ENCODE results near the gene STPG1.

STPG1 gene

GRCh38 chr1:24329797-24330543, 83.6 kb downstream of the STPG1 start:
- no peak overlapping the region for H2AFZ ChIP-seq (ENCODE audit: low read depth, low read length)
- no peaks in the 10 kb centered on the region for H3K79me2 ChIP-seq (ENCODE audit: insufficient read depth, low read length)
- peaks cover 76% of the 10 kb centered on the region for H3K27me3 ChIP-seq (ENCODE audit: insufficient read depth, low read length, poor library complexity)
- H3K27ac ChIP-seq (ENCODE audit: low read length): no peak overlapping the region
- H3K4me2 ChIP-seq (ENCODE audit: insufficient read depth, low read length): no peak overlapping the region
- H4K20me1 ChIP-seq (ENCODE audit: insufficient read depth, low read length): peaks cover 26% of the 10 kb centered on the region
- no peak for DNase-seq
- no peak for TF ChIP-seq EZH2 (IDR thresholded peaks at IDR 0.05; ENCODE audit: borderline replicate concordance, low read depth, low read length, severe bottlenecking)
- TF ChIP-seq CTCF (IDR thresholded peaks at IDR 0.05; ENCODE audit: borderline replicate concordance, extremely low read depth, low read length, poor library complexity, severe bottlenecking): no peak
- H3K4me3 ChIP-seq (ENCODE audit: low read depth in 1 of 2, low read length in 2 of 2): no peak overlapping the region
- no peaks in the 10 kb centered on the region for H3K4me1 ChIP-seq (ENCODE audit: insufficient read depth, low read length)
- H3K9me3 ChIP-seq (ENCODE audit: insufficient read depth, low read length, severe bottlenecking): no peaks in the 10 kb centered on the region
- no peak for ATAC-seq (ENCODE audit: insufficient read depth, low read depth)
- no peaks in the 10 kb centered on the region for H3K36me3 ChIP-seq (ENCODE audit: insufficient read depth, low read length)
- no peak overlapping the region for H3K9ac ChIP-seq (ENCODE audit: low read depth, low read length)

- DNase-seq (no peak), ATAC-seq (ENCODE audit: insufficient read depth, low read depth) (no peak)
- no peaks in the 10 kb centered on the region for H3K4me1 ChIP-seq (ENCODE audit: insufficient read depth, low read length)
- H4K20me1 ChIP-seq (ENCODE audit: insufficient read depth, low read length): peaks cover 32% of the 10 kb centered on the region
- H3K79me2 ChIP-seq (ENCODE audit: insufficient read depth, low read length): no peaks in the 10 kb centered on the region
- H3K9ac ChIP-seq (ENCODE audit: low read depth, low read length): no peak overlapping the region
- TF ChIP-seq CTCF (IDR thresholded peaks at IDR 0.05; ENCODE audit: borderline replicate concordance, extremely low read depth, low read length, poor library complexity, severe bottlenecking) (no peak), EZH2 (IDR thresholded peaks at IDR 0.05; ENCODE audit: borderline replicate concordance, low read depth, low read length, severe bottlenecking) (no peak)
- no peak overlapping the region for H3K27ac ChIP-seq (ENCODE audit: low read length)
- no peak overlapping the region for H3K4me2 ChIP-seq (ENCODE audit: insufficient read depth, low read length)
- H3K4me3 ChIP-seq (ENCODE audit: low read depth in 1 of 2, low read length in 2 of 2): no peak overlapping the region
- no peaks in the 10 kb centered on the region for H3K9me3 ChIP-seq (ENCODE audit: insufficient read depth, low read length, severe bottlenecking)
- H3K36me3 ChIP-seq (ENCODE audit: insufficient read depth, low read length): no peaks in the 10 kb centered on the region
- peaks cover 82% of the 10 kb centered on the region for H3K27me3 ChIP-seq (ENCODE audit: insufficient read depth, low read length, poor library complexity)
- no peak overlapping the region for H2AFZ ChIP-seq (ENCODE audit: low read depth, low read length)
Measured at GRCh38 chr1:24329331-24329730, 84.3 kb downstream of the STPG1 start.

GRCh38 chr1:24327891-24328290, 85.7 kb downstream of the STPG1 start:
- Histone ChIP-seq H3K4me3 (ENCODE audit: low read depth in 1 of 2, low read length in 2 of 2) (no peak overlapping the region), H3K27me3 (ENCODE audit: insufficient read depth, low read length, poor library complexity) (peaks cover 87% of the 10 kb centered on the region), H3K79me2 (ENCODE audit: insufficient read depth, low read length) (no peaks in the 10 kb centered on the region), H3K9ac (ENCODE audit: low read depth, low read length) (no peak overlapping the region), H3K4me2 (ENCODE audit: insufficient read depth, low read length) (no peak overlapping the region), H3K27ac (ENCODE audit: low read length) (no peak overlapping the region), H3K4me1 (ENCODE audit: insufficient read depth, low read length) (peaks cover 2% of the 10 kb centered on the region; the same call in 1 of the 2 replicates), H4K20me1 (ENCODE audit: insufficient read depth, low read length) (peaks cover 46% of the 10 kb centered on the region), H3K9me3 (ENCODE audit: insufficient read depth, low read length, severe bottlenecking) (no peaks in the 10 kb centered on the region), H3K36me3 (ENCODE audit: insufficient read depth, low read length) (no peaks in the 10 kb centered on the region), H2AFZ (ENCODE audit: low read depth, low read length) (no peak overlapping the region)
- TF ChIP-seq EZH2 (IDR thresholded peaks at IDR 0.05; ENCODE audit: borderline replicate concordance, low read depth, low read length, severe bottlenecking) (no peak), CTCF (IDR thresholded peaks at IDR 0.05; ENCODE audit: borderline replicate concordance, extremely low read depth, low read length, poor library complexity, severe bottlenecking) (no peak)
- DNase-seq (no peak), ATAC-seq (ENCODE audit: insufficient read depth, low read depth) (no peak)
